DLD1 (cell line): ENCODE measurements around the gene TFPI.

Experiments
- in situ Hi-C: cut with HindIII; loops from 2 replicates; pipeline ENCODE4 v1.10.0; 2017; ENCODE audit warnings: low sequenced_read_pairs

The TFPI gene

DNA sequence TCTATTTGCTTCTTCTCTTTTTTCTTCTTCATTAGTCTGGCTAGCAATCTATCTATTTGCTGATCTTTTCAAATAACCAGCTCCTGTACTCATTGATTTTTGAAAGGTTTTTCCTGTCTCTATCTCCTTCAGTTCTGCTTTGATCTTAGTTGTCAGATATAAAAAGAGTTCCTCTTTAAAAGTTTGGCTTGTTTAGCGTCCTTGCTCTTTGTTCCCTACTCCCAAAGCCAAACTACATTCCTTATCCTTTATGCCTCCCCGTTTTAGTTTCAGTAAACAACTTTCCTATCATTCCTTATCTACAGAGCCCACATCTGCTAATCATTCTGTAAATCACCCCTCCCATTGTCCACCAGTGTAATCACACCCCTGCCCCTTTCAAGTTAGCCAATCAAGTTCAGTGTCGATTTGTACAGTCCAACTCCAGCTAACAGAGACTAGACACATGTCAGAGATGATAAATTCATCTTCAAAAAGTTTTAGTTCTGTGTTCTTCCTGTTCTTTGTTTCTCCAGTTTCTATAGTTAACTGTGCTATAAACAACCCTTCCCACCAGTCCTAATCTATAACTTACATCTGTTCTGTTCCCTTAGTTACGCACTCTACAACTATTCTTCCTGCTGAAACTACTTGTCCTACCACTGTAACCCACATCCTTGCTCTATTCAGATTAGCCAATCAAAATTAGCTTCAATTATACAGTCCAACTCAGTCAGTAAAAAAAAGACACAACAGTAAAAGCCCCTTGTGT lies 44.4 kb downstream of the TFPI start:
- in situ Hi-C loops = no loop called here

DNA sequence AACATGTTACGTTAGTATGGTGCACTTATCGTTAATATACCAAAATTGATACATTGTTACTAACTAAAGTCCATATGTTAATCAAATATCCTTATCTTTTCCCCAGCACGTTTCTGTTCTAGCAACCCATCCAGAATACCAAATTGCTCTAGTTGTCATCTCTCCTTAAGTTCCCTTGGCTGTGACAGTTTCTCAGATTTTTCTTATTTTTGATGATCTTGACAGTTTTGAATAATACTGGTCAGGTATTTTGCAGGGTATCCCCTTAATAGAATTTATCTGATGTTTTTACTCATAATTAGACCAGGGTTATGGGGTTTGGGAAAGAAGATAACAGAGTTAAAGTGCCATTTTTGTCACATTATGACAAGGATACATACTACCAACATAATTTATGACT lies 47.8 kb downstream of the TFPI start:
- in situ Hi-C loops = no loop called here

- in situ Hi-C loops = no loop called here
Measured at GRCh38 chr2:187505065-187505672, 49.1 kb downstream of the TFPI start.

DNA sequence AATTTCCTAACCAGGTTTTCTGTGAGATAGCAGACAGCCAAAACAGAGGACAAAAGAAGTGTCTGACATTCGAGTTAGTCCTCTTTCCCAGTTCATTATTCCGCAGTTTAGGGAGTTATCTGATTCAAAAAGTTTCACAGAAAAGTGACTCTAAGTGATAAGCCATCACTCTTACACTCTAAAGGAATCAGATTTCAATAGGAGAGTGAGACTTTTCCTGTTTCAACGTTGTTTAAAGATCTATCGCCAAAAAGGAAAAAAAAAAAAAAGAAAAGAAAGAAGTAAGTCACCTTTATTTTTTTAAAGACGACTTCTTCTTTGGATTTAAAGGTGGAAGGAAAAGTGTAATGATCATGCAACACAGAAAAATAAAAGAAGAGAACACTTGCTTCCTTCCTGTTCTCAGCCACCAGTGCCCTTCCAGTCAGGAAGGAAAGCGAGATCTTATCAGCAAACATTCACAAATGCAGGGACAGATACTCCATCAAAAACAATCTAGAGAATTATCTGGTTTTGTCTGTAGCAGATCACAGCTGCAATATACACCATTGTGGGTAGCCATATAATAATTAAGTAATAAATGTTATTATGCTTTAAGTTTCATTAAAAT lies 49.8 kb downstream of the TFPI start:
- in situ Hi-C loops = loop anchor here (5.0 kb wide), 1 partner anchor 78 kb away; no protein-coding TSS in a partner anchor

DNA sequence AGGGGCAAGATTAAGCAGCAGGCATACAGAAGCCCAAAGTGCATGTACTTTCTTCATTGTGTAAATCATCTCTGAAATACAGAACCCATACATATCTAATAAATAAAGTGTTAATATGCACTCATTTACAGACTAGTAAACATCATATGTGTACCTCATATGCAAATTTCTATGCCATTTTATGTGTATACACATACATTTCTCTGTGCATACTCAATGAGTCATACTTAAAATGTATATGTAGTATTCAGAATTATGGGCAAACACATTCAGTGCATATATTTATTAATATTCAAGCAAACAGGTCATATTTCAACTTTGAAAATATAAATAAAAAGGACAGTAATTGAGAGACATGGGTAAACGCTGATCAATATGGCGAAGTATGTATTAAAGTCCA lies 50.5 kb downstream of the TFPI start:
- in situ Hi-C loops = loop anchor here (5.0 kb wide), 1 partner anchor 79 kb away; no protein-coding TSS in a partner anchor

GRCh38 chr2:187502467-187502866 lies 51.8 kb downstream of the TFPI start:
- in situ Hi-C loops = loop anchor here (5.0 kb wide), 1 partner anchor 80 kb away; no protein-coding TSS in a partner anchor

- in situ Hi-C loops = loop anchor here (5.0 kb wide), 1 partner anchor 82 kb away; no protein-coding TSS in a partner anchor
Measured at GRCh38 chr2:187500585-187501359, 53.5 kb downstream of the TFPI start.

GRCh38 chr2:187499941-187500532 lies 54.2 kb downstream of the TFPI start:
- in situ Hi-C loops = loop anchor here (5.0 kb wide), 1 partner anchor 82 kb away; no protein-coding TSS in a partner anchor

GRCh38 chr2:187497858-187498463 lies 56.3 kb downstream of the TFPI start:
- in situ Hi-C loops = no loop called here

DNA sequence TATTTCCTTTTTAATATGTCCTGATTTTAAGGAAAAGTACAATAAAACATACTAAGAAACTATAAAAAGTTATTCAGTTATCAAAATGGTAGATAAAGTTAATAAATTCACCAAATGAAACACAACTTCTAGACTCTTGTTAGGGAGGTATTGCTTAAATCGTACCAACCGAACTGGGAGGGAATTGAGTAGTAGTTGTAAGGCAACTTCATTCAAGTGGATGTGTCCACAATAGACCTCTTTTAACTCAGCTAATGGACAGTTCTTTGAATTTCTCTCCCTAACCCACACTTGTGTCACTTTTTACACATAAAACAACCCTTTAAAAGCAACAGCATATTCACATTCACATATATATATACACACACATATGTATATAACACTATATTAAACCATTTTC lies 57.1 kb downstream of the TFPI start:
- in situ Hi-C loops = no loop called here

DNA sequence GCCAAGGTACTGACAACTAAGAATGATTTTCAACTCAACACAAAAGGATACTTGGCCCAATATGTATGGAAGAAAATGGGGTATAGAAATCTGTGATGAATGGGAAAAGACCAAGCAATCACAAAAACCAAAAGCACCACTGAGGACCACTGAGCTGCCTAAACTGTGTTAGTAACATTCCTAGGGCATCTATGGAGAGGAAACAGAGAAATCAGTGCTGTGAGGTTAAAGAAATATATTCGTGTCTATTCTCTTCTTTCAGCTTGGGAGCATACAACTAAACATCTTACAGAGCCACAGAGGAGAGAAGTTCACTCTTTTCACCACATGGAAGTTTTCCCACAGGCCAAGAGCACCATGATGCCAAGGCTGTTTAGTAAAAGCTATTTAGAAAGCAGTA lies 58.9 kb downstream of the TFPI start:
- in situ Hi-C loops = no loop called here

DNA sequence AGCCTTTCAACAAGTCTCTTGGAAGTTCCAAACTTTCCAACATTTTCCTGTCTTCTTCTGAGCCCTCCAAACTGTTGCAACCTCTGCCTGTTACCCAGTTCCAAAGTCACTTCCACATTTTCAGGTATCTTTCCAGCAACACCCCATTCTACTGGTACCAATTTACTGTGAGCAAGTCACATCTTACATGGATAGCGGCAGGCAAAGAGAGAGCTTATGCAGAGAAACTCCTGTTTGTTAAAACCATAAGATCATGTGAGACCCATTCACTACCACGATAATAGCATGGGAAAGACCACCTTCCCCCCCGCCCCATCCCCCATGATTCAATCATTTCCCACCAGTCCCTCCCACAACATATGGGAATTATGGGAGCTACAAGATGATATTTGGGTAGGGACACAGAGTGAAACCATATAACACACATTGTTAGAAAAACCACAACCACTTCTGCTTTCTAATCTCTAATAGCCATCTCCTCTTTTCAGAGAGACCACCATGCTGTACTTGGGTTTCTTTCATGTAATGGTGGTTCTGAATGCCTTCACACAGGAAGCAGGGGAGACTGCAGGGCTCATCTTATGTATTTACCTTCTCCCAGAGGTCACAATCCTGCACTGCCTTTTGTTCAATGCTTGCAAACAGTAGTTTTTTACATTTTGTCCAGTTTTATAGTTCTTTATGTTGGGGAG lies 60.2 kb downstream of the TFPI start:
- in situ Hi-C loops = no loop called here

- in situ Hi-C loops = no loop called here
Measured at GRCh38 chr2:187493180-187493579, 61.1 kb downstream of the TFPI start.

DNA sequence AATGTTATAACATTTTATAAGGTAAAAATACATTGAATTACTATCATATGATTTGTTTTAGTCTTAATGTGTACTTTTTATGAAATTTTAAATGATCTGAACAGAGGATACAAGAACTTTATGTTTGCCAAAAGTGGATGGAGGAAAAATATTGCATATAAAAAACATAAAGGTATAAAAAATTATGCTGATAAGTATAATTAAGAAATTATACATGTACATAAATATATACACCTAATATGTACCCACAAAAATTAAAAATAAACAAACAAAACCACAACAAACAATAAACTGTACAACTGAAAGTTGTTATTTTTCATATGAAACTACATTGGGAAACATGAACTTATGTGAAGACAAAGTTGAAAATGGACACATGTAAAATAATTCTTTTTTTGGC lies 68.0 kb downstream of the TFPI start:
- in situ Hi-C loops = no loop called here

DNA sequence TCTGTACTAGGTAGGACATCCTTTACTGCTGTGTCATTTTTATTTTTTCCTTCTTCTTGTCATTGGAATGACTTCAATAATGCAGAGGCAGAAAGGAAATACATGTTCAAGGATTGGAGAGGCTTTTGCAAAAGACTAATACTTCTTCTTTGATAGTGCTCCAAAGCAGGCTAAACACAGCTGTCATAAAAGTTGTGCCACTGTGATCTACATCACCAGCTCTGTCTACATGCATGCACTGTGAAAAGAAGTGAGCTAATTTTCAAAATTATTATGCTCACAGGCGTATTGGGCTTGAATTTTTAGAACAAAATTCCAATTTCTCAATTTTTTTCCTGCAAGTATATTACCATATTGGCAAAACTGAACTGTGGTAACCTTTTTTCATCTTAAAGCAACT lies 68.7 kb downstream of the TFPI start:
- in situ Hi-C loops = no loop called here

GRCh38 chr2:187483537-187483936 lies 70.7 kb downstream of the TFPI start:
- in situ Hi-C loops = no loop called here

- in situ Hi-C loops = no loop called here
Measured at GRCh38 chr2:187482796-187483195, 71.4 kb downstream of the TFPI start.

GRCh38 chr2:187481543-187481942 lies 72.7 kb downstream of the TFPI start:
- in situ Hi-C loops = no loop called here

DNA sequence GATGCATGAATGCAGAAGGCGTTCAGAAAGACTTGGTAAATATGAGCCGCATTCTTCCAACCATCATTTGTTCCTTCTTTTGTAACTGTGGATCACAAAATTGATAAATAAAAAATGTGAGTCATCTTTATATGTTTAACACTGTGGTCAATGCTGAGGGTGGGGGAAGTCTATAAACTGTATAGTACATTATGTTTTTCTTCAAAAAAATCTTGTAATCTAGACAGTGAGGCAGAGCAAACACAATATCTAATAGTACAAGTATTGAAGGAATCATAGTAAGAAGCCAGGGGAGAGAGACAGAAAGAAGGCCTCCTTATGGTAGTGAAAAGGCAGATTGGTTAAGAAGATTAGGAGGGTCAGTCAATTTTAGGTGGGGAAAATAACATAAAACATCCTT lies 75.5 kb downstream of the TFPI start:
- in situ Hi-C loops = no loop called here

GRCh38 chr2:187477051-187477450 lies 77.2 kb downstream of the TFPI start:
- in situ Hi-C loops = no loop called here
